Left lung (tissue), 10 donors: ENCODE results near the gene ZNRF2. TPM values are rescaled to one million over a fixed set of nuclear protein-coding genes. Genes with fewer than 3 reads are reported as not detected.
"Not testable (repeated sequence)": the region's sequence is repeated elsewhere in the genome, so short reads cannot be mapped to it uniquely, and the experiment has no call there.

Experiments
- ATAC-seq: fragments of 200-7000 bp; cut with Tn5 transposase; one replicate; pipeline ENCODE4 v1.9.1; 2020; ENCODE audit warnings: moderate library complexity
- DNase-seq, 4 donors: peaks; one replicate each; pipeline ENCODE4 v3.0.0-alpha.2; 2013 to 2020
- H3K27ac ChIP-seq, 2 donors: fragments of 200-600 bp; sonication (generic) in 1 of 2; one replicate each; pipeline versions ENCODE4 v1.5.0 to v1.8.0; 2020 to 2021
- H3K27me3 ChIP-seq, 2 donors: fragments of 200-600 bp; sonication (generic) in 1 of 2; one replicate each; pipeline versions ENCODE4 v1.5.0 to v1.8.0; 2020 to 2021
- H3K36me3 ChIP-seq, 2 donors: fragments of 200-600 bp; sonication (generic) in 1 of 2; one replicate each; pipeline versions ENCODE4 v1.5.0 to v1.8.0; 2020 to 2021
- H3K4me1 ChIP-seq, 2 donors: fragments of 200-600 bp; one replicate each; pipeline ENCODE4 v1.8.0; 2021
- H3K4me3 ChIP-seq, 2 donors: fragments of 200-600 bp; sonication (generic) in 1 of 2; one replicate each; pipeline versions ENCODE4 v1.5.0 to v1.8.0; 2020 to 2021; ENCODE audit warnings: mild to moderate bottlenecking in 1 of 2
- H3K9me3 ChIP-seq, 2 donors: fragments of 200-600 bp; sonication (generic) in 1 of 2; one replicate each; pipeline versions ENCODE4 v1.5.0 to v1.8.0; 2020 to 2021
- intact Hi-C, 2 donors: fragments of 100-400 bp; cut with DNase I; formaldehyde crosslinking; loops; one replicate each; pipeline versions ENCODE4 v1.11.2 to v1.14.2; 2022
- polyA plus RNA-seq, 6 donors: library from polyadenylated mRNA; unstranded; fragments of 120-200 nt; gene quantifications; one replicate each; pipeline ENCODE4 v1.2.1, GENCODE V29; 2013; ENCODE audit not compliant: insufficient read length in 6 of 6
- total RNA-seq, 2 donors: library from RNA; stranded (reverse); fragmentation: NEBNext Ultra II Directional; extraction: Animal tissue kit (Norgen Biotek cat#: 25700); gene quantifications; one replicate each; pipeline ENCODE4 v1.2.1, GENCODE V29; 2021
- TF ChIP-seq, protein P1 (sequence below), 2 donors: fragments of 200-600 bp; sonication (generic) in 1 of 2; IDR thresholded peaks; one replicate each; pipeline versions ENCODE4 v1.5.0 to v1.8.0; 2021; ENCODE audit warnings: antibody characterized with exemption in 2 of 2
- donor health status: DM: no; HTN: yes; CAD: no.
- donor health status: DM: no; HTN: no; CAD: no.

ZNRF2 gene
- total and polyA plus RNA-seq, 8 donors, result 10.9 to 19.5 (median 12.4) TPM

GRCh38 chr7:30286749-30287148 is 2.4 kb downstream of the ZNRF2 start:
- Histone ChIP-seq H3K27me3 (no peaks in the 10 kb centered on the region), H3K4me1 (peaks cover 4 to 52% of the 10 kb centered on the region in 2 donors), H3K36me3 (no peaks in the 10 kb centered on the region), H3K27ac (peak overlapping the region; percentile 95 to 98), H3K4me3 (peak overlapping the region; percentile 74 to 78), H3K9me3 (no peaks in the 10 kb centered on the region)
- TF ChIP-seq, protein P1, sequence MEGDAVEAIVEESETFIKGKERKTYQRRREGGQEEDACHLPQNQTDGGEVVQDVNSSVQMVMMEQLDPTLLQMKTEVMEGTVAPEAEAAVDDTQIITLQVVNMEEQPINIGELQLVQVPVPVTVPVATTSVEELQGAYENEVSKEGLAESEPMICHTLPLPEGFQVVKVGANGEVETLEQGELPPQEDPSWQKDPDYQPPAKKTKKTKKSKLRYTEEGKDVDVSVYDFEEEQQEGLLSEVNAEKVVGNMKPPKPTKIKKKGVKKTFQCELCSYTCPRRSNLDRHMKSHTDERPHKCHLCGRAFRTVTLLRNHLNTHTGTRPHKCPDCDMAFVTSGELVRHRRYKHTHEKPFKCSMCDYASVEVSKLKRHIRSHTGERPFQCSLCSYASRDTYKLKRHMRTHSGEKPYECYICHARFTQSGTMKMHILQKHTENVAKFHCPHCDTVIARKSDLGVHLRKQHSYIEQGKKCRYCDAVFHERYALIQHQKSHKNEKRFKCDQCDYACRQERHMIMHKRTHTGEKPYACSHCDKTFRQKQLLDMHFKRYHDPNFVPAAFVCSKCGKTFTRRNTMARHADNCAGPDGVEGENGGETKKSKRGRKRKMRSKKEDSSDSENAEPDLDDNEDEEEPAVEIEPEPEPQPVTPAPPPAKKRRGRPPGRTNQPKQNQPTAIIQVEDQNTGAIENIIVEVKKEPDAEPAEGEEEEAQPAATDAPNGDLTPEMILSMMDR (IDR thresholded peaks at IDR 0.05), result no peak
- no peak for DNase-seq
- intact Hi-C loops, result no loop called here
- no peak for ATAC-seq

- H3K27me3 ChIP-seq, DNase-seq, H3K36me3 ChIP-seq, ATAC-seq, H3K9me3 ChIP-seq, intact Hi-C loops, H3K27ac ChIP-seq: not testable (repeated sequence)
- H3K4me1 ChIP-seq, result peaks cover 4 to 52% of the 10 kb centered on the region in 2 donors
- H3K4me3 ChIP-seq, result peak overlapping the region in 1 of 2 donors; percentile 78
These were observed 3.2 kb downstream of the ZNRF2 start for GRCh38 chr7:30287625-30288024.

GRCh38 chr7:30289634-30290033 is 5.2 kb downstream of the ZNRF2 start:
- H3K4me3 ChIP-seq, ATAC-seq, H3K9me3 ChIP-seq, H3K36me3 ChIP-seq, DNase-seq, H3K27me3 ChIP-seq, intact Hi-C loops, H3K27ac ChIP-seq: not testable (repeated sequence)
- peaks cover 4 to 47% of the 10 kb centered on the region in 2 donors for H3K4me1 ChIP-seq

GRCh38 chr7:30290317-30290716 is 5.9 kb downstream of the ZNRF2 start:
- DNase-seq, H3K27ac ChIP-seq, H3K4me3 ChIP-seq, H3K36me3 ChIP-seq, H3K27me3 ChIP-seq, H3K9me3 ChIP-seq, intact Hi-C loops: not testable (repeated sequence)
- H3K4me1 ChIP-seq, result peaks cover 4 to 48% of the 10 kb centered on the region in 2 donors
- peak; percentile 37 for ATAC-seq

GRCh38 chr7:30292416-30293038 is 8.1 kb downstream of the ZNRF2 start:
- H3K4me1 ChIP-seq, result peaks cover 0 to 53% of the 10 kb centered on the region in 2 donors
- H3K4me3 ChIP-seq, intact Hi-C loops, ATAC-seq, H3K9me3 ChIP-seq, H3K27me3 ChIP-seq, H3K27ac ChIP-seq, H3K36me3 ChIP-seq, DNase-seq: not testable (repeated sequence)

- H3K4me3 ChIP-seq, intact Hi-C loops, H3K9me3 ChIP-seq, H3K27me3 ChIP-seq, H3K27ac ChIP-seq, DNase-seq, H3K36me3 ChIP-seq: not testable (repeated sequence)
- peak; percentile 38 for ATAC-seq
- peaks cover 0 to 23% of the 10 kb centered on the region in 2 donors for H3K4me1 ChIP-seq
These were observed 11.9 kb downstream of the ZNRF2 start for GRCh38 chr7:30296304-30296703.

DNA sequence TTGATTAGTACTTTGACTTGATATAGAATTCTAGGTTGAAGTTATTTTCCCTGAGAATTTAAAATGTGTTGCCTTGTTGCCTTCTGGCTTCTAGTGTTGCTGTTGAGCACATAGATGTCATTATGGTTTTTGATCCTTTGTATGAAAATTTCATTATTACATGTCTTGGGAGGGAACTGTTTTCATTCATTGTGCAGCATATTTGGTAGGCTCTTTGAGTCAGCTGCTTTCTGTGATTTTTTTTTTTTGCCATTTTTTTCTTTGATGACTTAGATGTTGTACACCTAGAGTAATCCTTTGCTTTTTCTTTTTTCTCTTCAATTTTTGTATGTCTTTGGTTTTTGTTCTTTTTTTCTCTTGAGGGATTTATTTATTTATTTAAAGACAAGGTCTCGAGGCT is 13.1 kb downstream of the ZNRF2 start:
- H3K9me3 ChIP-seq, ATAC-seq, H3K4me3 ChIP-seq, H3K27ac ChIP-seq, H3K27me3 ChIP-seq, H3K36me3 ChIP-seq, DNase-seq, intact Hi-C loops: not testable (repeated sequence)
- H3K4me1 ChIP-seq, result peaks cover 0 to 30% of the 10 kb centered on the region in 2 donors

GRCh38 chr7:30298409-30298808 is 14.0 kb downstream of the ZNRF2 start:
- H3K4me3 ChIP-seq, intact Hi-C loops, H3K9me3 ChIP-seq, H3K36me3 ChIP-seq, DNase-seq, ATAC-seq, H3K27me3 ChIP-seq, H3K27ac ChIP-seq: not testable (repeated sequence)
- H3K4me1 ChIP-seq, result peaks cover 0 to 30% of the 10 kb centered on the region in 2 donors

DNA sequence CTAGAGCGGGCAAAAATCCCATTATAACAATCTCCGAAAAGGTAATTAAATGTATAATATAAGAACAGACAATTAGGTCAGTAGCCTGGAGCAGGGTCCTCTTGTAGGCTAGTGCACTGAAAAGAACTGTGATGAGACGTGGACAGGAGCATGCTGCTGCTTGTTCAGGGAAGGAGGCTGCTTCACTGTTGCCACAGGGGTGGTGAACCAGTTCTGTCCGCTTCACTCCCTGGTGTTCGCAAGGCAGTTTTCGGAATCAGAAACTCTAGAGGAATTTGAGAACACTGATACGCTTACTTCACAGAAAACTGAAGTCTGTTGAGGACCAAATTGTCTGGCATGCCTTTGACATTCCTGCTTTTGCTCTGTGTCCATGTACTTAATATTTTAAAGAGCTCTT is 17.4 kb downstream of the ZNRF2 start:
- Histone ChIP-seq H3K9me3 (no peaks in the 10 kb centered on the region), H3K27ac (no peak overlapping the region), H3K4me3 (no peak overlapping the region), H3K27me3 (no peaks in the 10 kb centered on the region), H3K36me3 (no peaks in the 10 kb centered on the region), H3K4me1 (peaks cover 0 to 15% of the 10 kb centered on the region in 2 donors)
- ATAC-seq, result no peak
- intact Hi-C loops, result no loop called here
- TF ChIP-seq, protein P1 (IDR thresholded peaks at IDR 0.05), result no peak
- no peak for DNase-seq
